ENCODE measurements around the gene PNPLA7. TPM values are rescaled to one million over a fixed set of nuclear protein-coding genes. Genes with fewer than 3 reads are reported as not detected.

Gene PNPLA7
- total and polyA plus RNA-seq, 2 of the 8 experiments (the other 6 are each of a cell fraction or from before 2014, with no cell fraction given) = 0.35 to 0.47 TPM

DNA sequence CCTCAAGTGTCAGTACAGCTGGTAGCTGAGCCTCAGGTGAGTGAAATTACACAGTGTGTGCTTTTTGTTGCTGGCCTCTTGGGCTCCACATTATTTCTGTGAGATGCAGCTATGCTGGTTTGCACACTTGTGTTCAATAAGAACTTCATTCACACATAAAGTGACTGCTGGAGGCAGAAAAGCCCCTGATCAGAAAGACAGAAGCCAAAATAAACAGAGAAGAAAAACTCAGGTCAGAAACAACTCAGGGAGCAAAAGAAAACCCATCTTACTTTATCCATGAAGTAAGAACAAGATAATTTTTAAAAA, 15.1 kb downstream of the PNPLA7 start:
- no peak for DNase-seq (ENCODE audit: low read depth in 1 of 2, low spot score in 2 of 2)
- Histone ChIP-seq H3K79me1 (ENCODE audit: low read depth, low read length) (no peaks in the 10 kb centered on the region), H3K9ac (replicated peaks in 1 of 4; ENCODE audit: extremely low read depth in 1 of 4, low read depth in 3 of 4, low read length in 3 of 4) (no peak overlapping the region), H2BK20ac (ENCODE audit: low read length) (no peak overlapping the region), H4K5ac (ENCODE audit: insufficient read length, low read depth, low read length) (no peak overlapping the region), H4K8ac (ENCODE audit: extremely low read depth, insufficient read depth, low read length) (no peak overlapping the region), H4K91ac (replicated peaks; ENCODE audit: insufficient read length, low read length) (no peak overlapping the region), H3K23me2 (ENCODE audit: low read depth, low read length) (no peaks in the 10 kb centered on the region), H2BK120ac (replicated peaks; ENCODE audit: low read depth, low read length) (no peak overlapping the region), H3K79me2 (ENCODE audit: control insufficient read depth in 1 of 2, insufficient read depth in 2 of 2, low read length in 2 of 2) (no peaks in the 10 kb centered on the region), H3K4me3 (ENCODE audit: extremely low read depth in 1 of 4, insufficient read depth in 2 of 4, low read depth in 3 of 4, low read length in 4 of 4) (no peak overlapping the region), H3K36me3 (ENCODE audit: control insufficient read depth in 2 of 4, insufficient read depth in 4 of 4, low read length in 3 of 4) (no peaks in the 10 kb centered on the region), H3K18ac (ENCODE audit: extremely low read depth, low read length) (no peak overlapping the region), H3K4me2 (ENCODE audit: insufficient read depth in 1 of 2, low read depth in 2 of 2, low read length in 2 of 2) (no peak overlapping the region), H3K4ac (replicated peaks; ENCODE audit: insufficient read length, low read depth, low read length) (peak overlapping the region; percentile 59), H3K23ac (ENCODE audit: insufficient read length) (no peak overlapping the region), H2BK15ac (ENCODE audit: low read length) (no peak overlapping the region), H3K4me1 (replicated peaks in 1 of 4; ENCODE audit: control insufficient read depth in 3 of 4, insufficient read depth in 4 of 4, low read length in 3 of 4) (no peaks in the 10 kb centered on the region; a peak in 2 of 7 replicates), H2AK5ac (ENCODE audit: low read depth, low read length) (no peak overlapping the region), H4K20me1 (replicated peaks in 1 of 2; ENCODE audit: control insufficient read depth in 1 of 2, insufficient read depth in 2 of 2, low read length in 2 of 2) (no peaks in the 10 kb centered on the region), H3K14ac (ENCODE audit: insufficient read length) (no peak overlapping the region), H3K27me3 (replicated peaks in 1 of 4; ENCODE audit: control insufficient read depth in 3 of 4, extremely low read depth in 1 of 4, insufficient read depth in 3 of 4, low read length in 3 of 4) (no peaks in the 10 kb centered on the region), H2BK5ac (ENCODE audit: low read depth, low read length) (no peak overlapping the region), H3K27ac (ENCODE audit: low read depth, low read length) (no peak overlapping the region), H2AFZ (ENCODE audit: low read length) (peak overlapping the region; percentile 96), H2BK12ac (ENCODE audit: low read depth, low read length) (no peak overlapping the region), H3K9me3 (ENCODE audit: insufficient read depth in 2 of 2, low read depth in 1 of 2, low read length in 1 of 2) (peaks cover 0 to 2% of the 10 kb centered on the region in 2 experiments; a peak in 1 of 4 replicates), H3K56ac (replicated peaks; ENCODE audit: insufficient read length, low read depth, low read length) (no peak overlapping the region)
- ChIA-PET CTCF (ENCODE audit: partially characterized antibody) (interaction anchor here (0.7 to 1.8 kb wide), 13 partner anchors 9 to 742 kb away, joined by 3 to 13 read pairs (median 4); partner anchors contain the start of gene MRPL41), POLR2A (ENCODE audit: partially characterized antibody) (interaction anchor here (0.6 to 0.7 kb wide), 3 partner anchors 15 to 46 kb away, joined by 3 read pairs; partner anchors contain the start of genes MRPL41 and PNPLA7)
- no peak for FAIRE-seq
- TF ChIP-seq MAFK (IDR thresholded peaks at IDR 0.05; ENCODE audit: low read depth, low read length) (no peak), FOSL1 (IDR thresholded peaks at IDR 0.05; ENCODE audit: insufficient read depth, low read depth, low read length) (no peak), GTF2F1 (IDR thresholded peaks at IDR 0.05; ENCODE audit: borderline replicate concordance, low read depth, low read length) (no peak), CHD2 (IDR thresholded peaks at IDR 0.05; ENCODE audit: low read length) (no peak)

Data from H1 (cell line).